OCI-LY3 (cell line): ENCODE measurements around the gene RNASEH1.
"Not testable (repeated sequence)": the region's sequence is repeated elsewhere in the genome, so short reads cannot be mapped to it uniquely, and the experiment has no call there.

ENCODE experiments used
- H2AFZ ChIP-seq: fragments of 200-600, 300-600 bp; shearing (Covaris generic); 2 replicates; pipeline ENCODE4 v1.6.0; 2014; ENCODE audit warnings: antibody characterized with exemption, low read depth, low read length
- H3K27ac ChIP-seq: fragments of 200-600, 300-600 bp; sonication (generic); 2 replicates; pipeline ENCODE4 v1.5.1; 2014; ENCODE audit warnings: mild to moderate bottlenecking, low read length, moderate library complexity, mixed read lengths
- H3K27me3 ChIP-seq: fragments of 200-600, 300-600 bp; sonication (generic); 2 replicates; pipeline ENCODE4 v1.6.1; 2014; ENCODE audit warnings: low read depth, low read length, mixed read lengths
- H3K36me3 ChIP-seq: fragments of 200-600, 300-600 bp; sonication (generic); replicated peaks from 2 replicates; pipeline ENCODE3; 2014; ENCODE audit warnings: low read depth, low read length, mixed read lengths
- H3K4me1 ChIP-seq: fragments of 300-600, 200-600 bp; sonication (generic); 2 replicates; pipeline ENCODE4 v1.6.1; 2014; ENCODE audit warnings: low read length, mixed read lengths
- H3K4me2 ChIP-seq: fragments of 200-600, 300-600 bp; sonication (generic); 2 replicates; pipeline ENCODE4 v1.6.1; 2014; ENCODE audit warnings: low read length, mixed read lengths
- H3K4me3 ChIP-seq: fragments of 300-600, 200-600 bp; sonication (generic); 2 replicates; pipeline ENCODE4 v1.5.1; 2014; ENCODE audit warnings: antibody characterized with exemption, mild to moderate bottlenecking, low read length, moderate library complexity
- H3K79me2 ChIP-seq: fragments of 300-600, 200-600 bp; shearing (Covaris generic); 2 replicates; pipeline ENCODE4 v1.6.1; 2014; ENCODE audit warnings: mild to moderate bottlenecking, low read length, mixed read lengths
- H3K9ac ChIP-seq: fragments of 300-600, 200-600 bp; shearing (Covaris generic); 2 replicates; pipeline ENCODE4 v1.6.0; 2014; ENCODE audit warnings: mild to moderate bottlenecking, low read length, moderate library complexity
- H3K9me3 ChIP-seq: fragments of 200-600, 300-600 bp; shearing (Covaris generic); 2 replicates; pipeline ENCODE4 v1.6.1; 2014; ENCODE audit warnings: low read length, mixed read lengths; ENCODE audit not compliant: insufficient read depth
- H4K20me1 ChIP-seq: fragments of 200-600, 300-600 bp; sonication (generic); 2 replicates; pipeline ENCODE4 v1.6.1; 2016; ENCODE audit warnings: low read length, mixed read lengths; ENCODE audit not compliant: insufficient read depth
- EZH2phosphoT487 ChIP-seq: fragments of 200-600 bp; shearing (Covaris generic); IDR thresholded peaks from 2 replicates; pipeline ENCODE4 v1.6.1; 2018; ENCODE audit warnings: antibody characterized with exemption, mixed run types, low read depth
- TF ChIP-seq, protein P1 (sequence below): fragments of 200-600, 300-600 bp; sonication (generic); IDR thresholded peaks from 2 replicates; pipeline ENCODE4 v1.5.1; 2014; ENCODE audit warnings: antibody characterized with exemption, low read length, low read depth

RNASEH1 gene

DNA sequence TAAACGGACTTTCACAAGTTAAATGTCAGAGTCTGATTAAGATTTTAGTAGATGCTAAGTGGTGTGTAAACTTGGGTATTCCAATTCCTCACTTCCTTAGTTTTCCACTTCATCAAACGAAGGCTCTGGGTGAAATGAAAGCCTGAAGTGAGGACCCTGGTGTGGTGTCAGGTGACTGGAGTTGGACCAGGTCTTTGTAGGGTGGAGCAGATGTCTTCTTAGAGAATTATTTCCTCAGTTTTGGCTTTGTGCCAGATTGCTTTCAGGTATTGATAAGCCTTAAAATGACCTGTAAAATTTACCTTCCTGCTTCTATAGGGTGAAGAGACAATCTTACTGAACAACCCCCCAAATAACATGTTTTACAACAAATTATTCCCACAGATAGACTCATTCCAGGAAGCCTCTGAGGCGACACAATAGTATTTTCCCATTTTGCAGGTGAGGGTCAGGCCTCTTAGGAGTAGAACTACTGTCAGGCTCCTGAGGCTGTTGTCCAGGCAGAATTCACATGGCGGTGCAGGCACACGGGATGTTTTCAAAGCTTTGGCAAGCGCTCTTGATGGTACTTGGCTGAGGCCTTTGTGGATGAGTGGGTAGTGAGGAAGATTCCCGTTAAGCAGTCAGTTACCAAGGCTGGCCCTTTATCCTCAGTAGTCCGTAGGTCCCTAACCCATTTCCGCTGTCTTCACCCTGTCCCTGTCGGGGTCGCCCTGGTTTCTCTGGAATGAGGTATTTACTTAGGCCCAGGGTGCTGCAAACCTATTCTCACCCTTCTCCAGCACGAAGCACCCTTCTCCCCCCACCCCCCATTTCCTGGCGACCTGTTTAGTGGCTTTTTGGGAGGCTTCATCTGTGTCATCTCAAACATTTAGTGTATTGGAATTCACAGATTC, 23.5 kb upstream of the RNASEH1 start:
- TF ChIP-seq, protein P1, sequence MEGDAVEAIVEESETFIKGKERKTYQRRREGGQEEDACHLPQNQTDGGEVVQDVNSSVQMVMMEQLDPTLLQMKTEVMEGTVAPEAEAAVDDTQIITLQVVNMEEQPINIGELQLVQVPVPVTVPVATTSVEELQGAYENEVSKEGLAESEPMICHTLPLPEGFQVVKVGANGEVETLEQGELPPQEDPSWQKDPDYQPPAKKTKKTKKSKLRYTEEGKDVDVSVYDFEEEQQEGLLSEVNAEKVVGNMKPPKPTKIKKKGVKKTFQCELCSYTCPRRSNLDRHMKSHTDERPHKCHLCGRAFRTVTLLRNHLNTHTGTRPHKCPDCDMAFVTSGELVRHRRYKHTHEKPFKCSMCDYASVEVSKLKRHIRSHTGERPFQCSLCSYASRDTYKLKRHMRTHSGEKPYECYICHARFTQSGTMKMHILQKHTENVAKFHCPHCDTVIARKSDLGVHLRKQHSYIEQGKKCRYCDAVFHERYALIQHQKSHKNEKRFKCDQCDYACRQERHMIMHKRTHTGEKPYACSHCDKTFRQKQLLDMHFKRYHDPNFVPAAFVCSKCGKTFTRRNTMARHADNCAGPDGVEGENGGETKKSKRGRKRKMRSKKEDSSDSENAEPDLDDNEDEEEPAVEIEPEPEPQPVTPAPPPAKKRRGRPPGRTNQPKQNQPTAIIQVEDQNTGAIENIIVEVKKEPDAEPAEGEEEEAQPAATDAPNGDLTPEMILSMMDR, result no peak
- no peak for TF ChIP-seq EZH2phosphoT487
- H4K20me1 ChIP-seq, result peaks cover 52% of the 10 kb centered on the region
- H3K4me1 ChIP-seq, result peaks cover 27% of the 10 kb centered on the region
- H3K27me3 ChIP-seq, result no peaks in the 10 kb centered on the region
- H3K36me3 ChIP-seq, result peaks cover 67% of the 10 kb centered on the region
- no peaks in the 10 kb centered on the region for H3K9me3 ChIP-seq
- no peak overlapping the region for H2AFZ ChIP-seq
- H3K27ac ChIP-seq, result no peak overlapping the region
- H3K79me2 ChIP-seq, result peaks cover 44% of the 10 kb centered on the region
- H3K4me3 ChIP-seq, result no peak overlapping the region
- no peak overlapping the region for H3K4me2 ChIP-seq
- no peak overlapping the region for H3K9ac ChIP-seq

DNA sequence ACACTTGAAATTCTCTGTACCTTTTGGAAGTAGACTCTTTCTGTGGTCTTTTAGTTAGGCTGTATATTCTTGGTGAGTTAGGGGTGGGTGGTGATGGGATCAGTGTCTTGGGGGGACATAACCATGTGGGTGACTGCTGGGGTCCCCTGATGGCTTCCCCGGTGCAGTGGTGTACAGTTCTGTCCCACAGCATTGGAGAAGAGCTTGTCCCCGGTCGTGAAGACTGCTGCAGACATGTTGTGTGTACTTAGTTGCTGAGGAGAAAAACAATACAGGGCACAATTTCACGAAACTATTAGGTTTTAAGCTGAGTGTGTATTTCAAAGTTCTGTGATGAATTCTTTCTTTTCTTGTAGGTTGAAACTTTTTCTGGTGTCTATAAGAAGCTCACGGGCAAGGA, 22.3 kb upstream of the RNASEH1 start:
- TF ChIP-seq EZH2phosphoT487, result no peak
- TF ChIP-seq, protein P1, result no peak
- no peak overlapping the region for H3K9ac ChIP-seq
- H3K79me2 ChIP-seq, result peaks cover 55% of the 10 kb centered on the region
- H3K4me1 ChIP-seq, result peaks cover 32% of the 10 kb centered on the region
- H3K27me3 ChIP-seq, result no peaks in the 10 kb centered on the region
- peaks cover 62% of the 10 kb centered on the region for H4K20me1 ChIP-seq
- H3K4me2 ChIP-seq, result no peak overlapping the region
- no peak overlapping the region for H2AFZ ChIP-seq
- H3K9me3 ChIP-seq, result no peaks in the 10 kb centered on the region
- H3K36me3 ChIP-seq, result peaks cover 78% of the 10 kb centered on the region
- no peak overlapping the region for H3K4me3 ChIP-seq
- no peak overlapping the region for H3K27ac ChIP-seq

DNA sequence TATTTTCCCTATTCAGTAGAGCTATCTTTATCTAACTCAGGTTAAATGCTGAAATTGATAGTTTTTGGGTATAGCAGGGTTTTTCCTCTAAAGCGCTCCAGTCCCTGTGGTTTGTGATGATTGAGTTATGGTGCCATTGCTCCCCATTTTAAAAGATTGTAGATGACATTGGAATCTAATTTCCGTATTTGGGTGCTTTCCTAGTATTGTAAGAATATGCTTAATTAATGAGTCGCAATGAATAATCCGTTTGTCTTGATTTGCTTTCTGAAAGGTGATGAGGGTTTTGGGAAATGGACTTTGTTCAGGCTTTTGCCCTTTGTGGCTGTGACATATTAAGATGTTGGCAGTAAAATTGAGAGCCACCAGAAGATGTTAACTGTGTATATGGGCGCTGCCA, 20.9 kb upstream of the RNASEH1 start:
- Histone ChIP-seq H3K4me2 (peak overlapping the region; percentile 27; the same call in 1 of the 2 replicates), H3K27me3 (no peaks in the 10 kb centered on the region), H3K36me3 (peaks cover 72% of the 10 kb centered on the region), H3K79me2 (peaks cover 60% of the 10 kb centered on the region), H4K20me1 (peaks cover 62% of the 10 kb centered on the region), H3K4me1 (peaks cover 36% of the 10 kb centered on the region), H2AFZ (no peak overlapping the region), H3K9ac (no peak overlapping the region), H3K9me3 (no peaks in the 10 kb centered on the region), H3K27ac (no peak overlapping the region), H3K4me3 (no peak overlapping the region)
- TF ChIP-seq, protein P1, result no peak
- no peak for TF ChIP-seq EZH2phosphoT487

DNA sequence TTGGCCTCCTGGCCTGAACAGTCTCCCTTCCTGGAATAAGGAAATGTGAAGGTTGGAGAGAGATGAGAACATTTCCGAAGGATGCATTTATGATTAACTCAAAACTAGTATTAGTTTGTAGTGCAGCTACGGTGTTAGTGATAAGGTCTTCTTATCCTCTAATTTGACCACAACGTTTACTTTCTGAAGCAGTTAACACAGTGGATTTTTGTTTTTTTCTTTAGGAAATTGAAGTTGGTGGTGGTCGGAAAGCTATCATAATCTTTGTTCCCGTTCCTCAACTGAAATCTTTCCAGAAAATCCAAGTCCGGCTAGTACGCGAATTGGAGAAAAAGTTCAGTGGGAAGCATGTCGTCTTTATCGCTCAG, 18.1 kb upstream of the RNASEH1 start:
- peak overlapping the region; percentile 92 for H3K9ac ChIP-seq
- H4K20me1 ChIP-seq, result peaks cover 54% of the 10 kb centered on the region
- not testable (repeated sequence) for H2AFZ ChIP-seq, H3K27me3 ChIP-seq, H3K9me3 ChIP-seq
- peaks cover 36% of the 10 kb centered on the region for H3K4me1 ChIP-seq
- H3K4me3 ChIP-seq, result peak overlapping the region; percentile 91
- H3K36me3 ChIP-seq, result peaks cover 55% of the 10 kb centered on the region
- H3K27ac ChIP-seq, result peak overlapping the region; percentile 53
- H3K4me2 ChIP-seq, result peak overlapping the region; percentile 88
- H3K79me2 ChIP-seq, result peaks cover 57% of the 10 kb centered on the region
